GM19023 (cell line): ENCODE results near the gene INMT.
A peak's percentile ranks its signal among the peaks of the same experiment; 100 is the strongest.

ENCODE experiments used
- ATAC-seq: cut with Tn5 transposase; IDR thresholded peaks from one replicate; pipeline ENCODE4 v1.9.1; 2021; ENCODE audit warnings: mild to moderate bottlenecking, moderate library complexity; ENCODE audit not compliant: unreplicated experiment

INMT gene

GRCh38 chr7:30750683-30751650 is 968 bp upstream of the INMT start:
- ATAC-seq: no peak

GRCh38 chr7:30752484-30752883 is 549 bp downstream of the INMT start:
- ATAC-seq: no peak

- ATAC-seq: no peak
Measured at GRCh38 chr7:30752979-30753378, 1.0 kb downstream of the INMT start.

- ATAC-seq: no peak
Measured at GRCh38 chr7:30754315-30754877, 2.5 kb downstream of the INMT start.

- no peak for ATAC-seq
Measured at GRCh38 chr7:30755384-30756154, 3.6 kb downstream of the INMT start.

- no peak for ATAC-seq
Measured at GRCh38 chr7:30757342-30757692, 5.4 kb downstream of the INMT start.

GRCh38 chr7:30760514-30761213 is 8.7 kb downstream of the INMT start:
- no peak for ATAC-seq

- no peak for ATAC-seq
Measured at GRCh38 chr7:30761214-30762156, 9.6 kb downstream of the INMT start.

- ATAC-seq: no peak
Measured at GRCh38 chr7:30764030-30764975, 12.4 kb downstream of the INMT start.

GRCh38 chr7:30765408-30765807 is 13.5 kb downstream of the INMT start:
- no peak for ATAC-seq

GRCh38 chr7:30770845-30771173 is 18.9 kb downstream of the INMT start:
- ATAC-seq: no peak

GRCh38 chr7:30771174-30771879 is 19.4 kb downstream of the INMT start, which contains the start of gene MINDY4:
Gene MINDY4, plus strand, starts transcription at chr7:30771417. Its CDS starts 77 bp downstream, at chr7:30771494.
- ATAC-seq: peak; percentile 93

- ATAC-seq: no peak
Measured at GRCh38 chr7:30771880-30772425, 20.0 kb downstream of the INMT start.

- ATAC-seq: no peak
Measured at GRCh38 chr7:30772984-30773383, 21.0 kb downstream of the INMT start.

GRCh38 chr7:30775992-30776391 is 24.1 kb downstream of the INMT start:
- ATAC-seq: no peak

GRCh38 chr7:30776971-30777370 is 25.0 kb downstream of the INMT start:
- ATAC-seq: no peak

GRCh38 chr7:30778255-30779025 is 26.5 kb downstream of the INMT start:
- no peak for ATAC-seq
